Duodenal mucosa (tissue), 2 donors: ENCODE measurements around the gene TNFRSF1A.

Experiments used
- H3K27ac ChIP-seq: one replicate; pipeline ENCODE4 v1.7.0; 2013; ENCODE audit warnings: low read depth, low read length
- H3K27me3 ChIP-seq, 2 donors: one replicate each; pipeline ENCODE4 v1.7.0; 2013; ENCODE audit warnings: low read length in 2 of 2, control low read depth in 1 of 2; ENCODE audit not compliant: insufficient read depth in 2 of 2, control insufficient read depth in 1 of 2
- H3K36me3 ChIP-seq, 2 donors: one replicate each; pipeline ENCODE4 v1.7.0; 2013; ENCODE audit warnings: low read length in 2 of 2, control low read depth in 1 of 2; ENCODE audit not compliant: insufficient read depth in 2 of 2, control insufficient read depth in 1 of 2
- H3K4me1 ChIP-seq, 2 donors: one replicate each; pipeline ENCODE4 v1.7.0; 2013; ENCODE audit warnings: low read length in 2 of 2, control low read depth in 1 of 2; ENCODE audit not compliant: insufficient read depth in 2 of 2, control insufficient read depth in 1 of 2
- H3K4me3 ChIP-seq, 2 donors: one replicate each; pipeline ENCODE4 v1.7.0; 2013; ENCODE audit warnings: low read length in 2 of 2, low read depth in 1 of 2
- H3K9ac ChIP-seq, 2 donors: one replicate each; pipeline ENCODE4 v1.7.0; 2013; ENCODE audit warnings: low read length in 2 of 2, low read depth in 1 of 2
- H3K9me3 ChIP-seq, 2 donors: one replicate each; pipeline ENCODE4 v1.7.0; 2013; ENCODE audit warnings: low read length in 2 of 2, control low read depth in 1 of 2; ENCODE audit not compliant: control insufficient read depth in 1 of 2

Gene TNFRSF1A

GRCh38 chr12:6323340-6323994 lies 18.4 kb downstream of the TNFRSF1A start:
- Histone ChIP-seq H3K4me3 (peak overlapping the region; percentile 8 to 50), H3K36me3 (peaks cover 14 to 48% of the 10 kb centered on the region in 2 donors), H3K4me1 (peaks cover 29 to 41% of the 10 kb centered on the region in 2 donors), H3K9me3 (no peaks in the 10 kb centered on the region), H3K27ac (peak overlapping the region; percentile 43), H3K27me3 (no peaks in the 10 kb centered on the region), H3K9ac (peak overlapping the region; percentile 39 to 60)

DNA sequence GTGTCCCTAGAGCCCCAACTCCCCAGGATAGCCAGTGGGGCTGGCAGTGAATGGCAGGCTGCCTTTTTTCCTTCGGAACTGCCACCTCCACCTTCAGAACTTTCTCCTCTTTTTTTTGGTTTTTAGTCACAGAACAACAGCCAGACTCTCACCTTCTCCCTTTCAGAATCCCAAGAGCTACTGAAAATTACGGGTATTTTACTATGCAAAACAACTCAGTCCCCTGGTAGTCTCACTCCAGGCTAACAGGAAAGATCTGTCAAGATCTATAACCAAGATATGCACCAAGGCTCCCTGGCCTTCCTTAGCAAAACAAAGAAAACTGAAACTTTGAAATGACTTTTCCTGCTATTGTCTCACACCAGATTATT lies 18.9 kb downstream of the TNFRSF1A start:
- peak overlapping the region in 1 of 2 donors; percentile 32 for H3K9ac ChIP-seq
- H3K4me1 ChIP-seq, result peaks cover 29 to 40% of the 10 kb centered on the region in 2 donors
- H3K4me3 ChIP-seq, result no peak overlapping the region
- H3K27ac ChIP-seq, result no peak overlapping the region
- no peaks in the 10 kb centered on the region for H3K27me3 ChIP-seq
- H3K9me3 ChIP-seq, result no peaks in the 10 kb centered on the region
- peaks cover 11 to 48% of the 10 kb centered on the region in 2 donors for H3K36me3 ChIP-seq

DNA sequence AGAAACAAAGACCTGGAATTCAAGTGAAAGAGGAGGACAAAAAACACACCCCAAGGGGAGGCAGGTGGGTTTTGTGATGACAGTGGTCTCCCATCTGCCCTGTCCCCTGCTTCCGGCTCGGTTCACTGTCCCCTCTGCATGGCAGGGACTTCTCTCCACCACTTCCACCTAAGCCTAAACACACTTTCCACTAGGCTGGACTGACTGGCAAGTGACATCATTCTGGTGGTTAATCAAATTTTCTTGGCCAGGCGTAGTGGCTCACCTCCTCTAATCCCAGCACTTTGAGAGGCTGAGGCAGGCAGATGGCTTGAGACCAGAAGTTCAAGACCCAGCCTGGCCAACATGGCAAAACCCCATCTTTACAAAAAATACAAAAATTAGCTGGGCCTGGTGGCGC lies 19.5 kb downstream of the TNFRSF1A start:
- peaks cover 5 to 48% of the 10 kb centered on the region in 2 donors for H3K36me3 ChIP-seq
- no peaks in the 10 kb centered on the region for H3K27me3 ChIP-seq
- peaks cover 29 to 34% of the 10 kb centered on the region in 2 donors for H3K4me1 ChIP-seq
- H3K9ac ChIP-seq, result no peak overlapping the region
- no peaks in the 10 kb centered on the region for H3K9me3 ChIP-seq
- H3K4me3 ChIP-seq, result no peak overlapping the region
- no peak overlapping the region for H3K27ac ChIP-seq

- Histone ChIP-seq H3K36me3 (peaks cover 5 to 48% of the 10 kb centered on the region in 2 donors), H3K27ac (no peak overlapping the region), H3K4me1 (peaks cover 29 to 33% of the 10 kb centered on the region in 2 donors), H3K4me3 (no peak overlapping the region), H3K9ac (no peak overlapping the region), H3K9me3 (no peaks in the 10 kb centered on the region), H3K27me3 (no peaks in the 10 kb centered on the region)
These were observed 20.0 kb downstream of the TNFRSF1A start for GRCh38 chr12:6321905-6322304.

DNA sequence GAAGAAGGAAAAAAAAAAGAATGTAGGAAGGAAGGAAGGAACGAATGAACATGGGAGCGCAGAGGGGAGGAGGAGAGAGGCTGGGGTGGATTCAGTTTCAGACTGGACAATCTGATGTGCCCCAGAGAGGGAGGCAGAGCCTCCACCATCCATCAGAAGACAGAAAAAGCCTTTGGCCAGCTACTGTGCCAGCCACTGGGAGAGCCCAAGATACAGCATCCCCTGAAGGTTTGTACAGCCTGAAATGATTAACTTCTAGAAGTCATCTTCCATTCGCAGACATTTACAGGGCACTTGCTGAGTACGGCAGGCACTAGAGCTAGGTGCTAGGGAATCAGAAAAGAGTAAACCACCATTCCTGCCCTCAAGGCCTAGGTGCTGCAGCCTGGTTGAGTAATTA lies 22.4 kb downstream of the TNFRSF1A start:
- peaks cover 12 to 64% of the 10 kb centered on the region in 2 donors for H3K36me3 ChIP-seq
- H3K9me3 ChIP-seq, result no peaks in the 10 kb centered on the region
- H3K9ac ChIP-seq, result no peak overlapping the region
- no peak overlapping the region for H3K27ac ChIP-seq
- H3K4me3 ChIP-seq, result no peak overlapping the region
- H3K4me1 ChIP-seq, result peaks cover 13 to 18% of the 10 kb centered on the region in 2 donors
- H3K27me3 ChIP-seq, result no peaks in the 10 kb centered on the region

- no peak overlapping the region for H3K9ac ChIP-seq
- peaks cover 12 to 71% of the 10 kb centered on the region in 2 donors for H3K36me3 ChIP-seq
- H3K9me3 ChIP-seq, result no peaks in the 10 kb centered on the region
- H3K27me3 ChIP-seq, result no peaks in the 10 kb centered on the region
- H3K4me3 ChIP-seq, result no peak overlapping the region
- peaks cover 7 to 14% of the 10 kb centered on the region in 2 donors for H3K4me1 ChIP-seq
- no peak overlapping the region for H3K27ac ChIP-seq
These were observed 23.4 kb downstream of the TNFRSF1A start for GRCh38 chr12:6318440-6318879.

- H3K4me1 ChIP-seq, result peaks cover 7 to 14% of the 10 kb centered on the region in 2 donors
- no peak overlapping the region for H3K4me3 ChIP-seq
- H3K27ac ChIP-seq, result no peak overlapping the region
- no peaks in the 10 kb centered on the region for H3K27me3 ChIP-seq
- no peaks in the 10 kb centered on the region for H3K9me3 ChIP-seq
- no peak overlapping the region for H3K9ac ChIP-seq
- H3K36me3 ChIP-seq, result peaks cover 12 to 74% of the 10 kb centered on the region in 2 donors
These were observed 24.0 kb downstream of the TNFRSF1A start for GRCh38 chr12:6317693-6318439.

DNA sequence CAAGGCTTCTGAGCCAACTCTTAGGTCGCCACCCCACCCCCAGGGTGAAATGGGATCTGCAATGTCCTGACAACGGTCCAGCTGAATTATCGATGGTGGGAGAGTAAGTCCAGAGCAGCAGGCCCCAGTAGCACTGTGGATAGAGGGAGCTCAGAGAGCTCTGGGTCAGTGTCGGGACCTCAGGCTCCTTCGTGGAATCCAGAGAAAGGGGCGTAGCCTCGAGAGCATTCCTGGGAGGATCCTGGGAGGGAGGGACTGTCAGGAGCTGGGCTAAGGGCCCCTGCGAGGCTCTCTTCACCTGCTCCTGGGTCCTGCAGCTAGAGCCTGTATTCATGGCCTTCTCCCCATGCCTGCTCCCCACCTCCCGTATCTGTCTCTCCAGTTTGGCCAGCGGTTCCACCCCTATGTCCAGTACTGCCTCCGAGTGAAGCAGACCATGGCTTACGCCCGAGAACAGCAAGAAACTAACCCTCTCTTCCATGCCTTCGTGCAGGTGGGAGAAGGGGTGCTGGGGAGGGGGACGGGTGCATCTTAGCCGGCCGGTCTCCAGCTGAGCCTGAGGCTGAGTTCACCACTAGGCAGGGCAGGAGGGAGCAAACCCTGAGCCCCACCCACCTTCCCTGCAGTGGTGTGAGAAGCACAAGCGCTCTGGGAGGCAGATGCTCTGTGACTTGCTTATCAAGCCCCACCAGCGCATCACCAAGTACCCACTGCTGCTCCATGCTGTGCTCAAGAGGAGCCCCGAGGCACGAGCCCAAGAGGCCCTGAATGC lies 24.8 kb downstream of the TNFRSF1A start:
- Histone ChIP-seq H3K4me3 (no peak overlapping the region), H3K9ac (no peak overlapping the region), H3K36me3 (peaks cover 12 to 74% of the 10 kb centered on the region in 2 donors), H3K9me3 (no peaks in the 10 kb centered on the region), H3K27ac (no peak overlapping the region), H3K4me1 (peaks cover 15 to 18% of the 10 kb centered on the region in 2 donors), H3K27me3 (no peaks in the 10 kb centered on the region)

DNA sequence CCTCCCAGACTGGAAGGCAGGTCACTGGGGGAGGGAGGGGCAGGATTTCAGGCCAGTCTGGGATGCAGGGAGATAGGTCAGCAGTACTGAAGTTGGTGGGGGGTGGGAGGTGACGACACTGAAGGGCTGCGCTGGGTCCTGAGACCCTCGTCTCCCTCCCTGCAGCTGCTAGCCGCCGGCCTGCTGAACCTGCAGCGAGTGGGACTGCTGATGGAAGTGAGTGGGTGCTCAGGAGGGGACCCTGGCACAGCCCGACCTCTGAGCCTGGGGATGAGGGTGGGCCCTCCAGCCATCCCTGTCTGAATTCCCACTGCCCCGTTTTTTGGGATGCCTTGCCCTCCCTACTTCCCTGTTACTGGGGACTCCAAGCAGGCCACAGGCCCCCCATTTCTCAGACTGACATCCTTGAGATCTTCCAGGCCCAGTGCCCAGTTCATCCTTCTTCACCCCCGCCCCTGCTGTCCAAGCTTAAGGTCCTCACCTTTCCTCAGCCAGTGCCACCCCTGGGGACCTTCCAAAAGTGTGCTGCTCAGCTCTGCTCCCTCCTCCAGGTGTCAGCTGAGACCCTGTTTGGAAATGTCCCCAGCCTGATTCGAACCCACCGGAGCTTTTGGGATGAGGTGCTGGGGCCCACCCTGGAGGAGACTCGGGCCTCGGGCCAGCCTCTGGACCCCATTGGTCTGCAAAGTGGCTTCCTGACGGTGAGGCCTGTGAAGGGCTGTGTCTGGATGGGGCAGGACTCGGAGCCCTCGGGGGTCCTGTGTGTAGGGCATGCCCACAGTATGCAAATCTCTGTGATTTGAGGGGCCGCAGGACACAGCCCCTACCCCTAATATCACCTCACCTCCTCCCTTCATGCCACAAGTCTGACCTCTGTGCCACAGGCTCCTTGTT lies 25.9 kb downstream of the TNFRSF1A start:
- Histone ChIP-seq H3K9me3 (no peaks in the 10 kb centered on the region), H3K27ac (no peak overlapping the region), H3K4me3 (no peak overlapping the region), H3K4me1 (peaks cover 20 to 22% of the 10 kb centered on the region in 2 donors), H3K36me3 (peaks cover 12 to 69% of the 10 kb centered on the region in 2 donors), H3K9ac (no peak overlapping the region), H3K27me3 (no peaks in the 10 kb centered on the region)
